H9 (cell line): ENCODE data around the gene LRP8. TPM values are rescaled to one million over a fixed set of nuclear protein-coding genes. Genes with fewer than 3 reads are reported as not detected.

ENCODE experiments used
- DNase-seq: peaks from one replicate; pipeline ENCODE4 v3.0.0-alpha.2; 2017
- H2AFZ ChIP-seq: one replicate; pipeline ENCODE4 v1.6.1; 2013; ENCODE audit warnings: mild to moderate bottlenecking, low read length, control low read depth, moderate library complexity
- H2AK5ac ChIP-seq: 2 replicates; pipeline ENCODE4 v1.6.1; 2013; ENCODE audit warnings: low read length, control low read depth, mixed read lengths; ENCODE audit not compliant: insufficient read length
- H2BK120ac ChIP-seq: one replicate; pipeline ENCODE4 v1.6.1; 2013; ENCODE audit warnings: low read depth, mild to moderate bottlenecking, low read length, control low read depth, inconsistent platforms; ENCODE audit not compliant: poor library complexity, severe bottlenecking
- H2BK12ac ChIP-seq: 2 replicates; pipeline ENCODE4 v1.6.1; 2013; ENCODE audit warnings: low read length, control low read depth, mixed read lengths, low read depth; ENCODE audit not compliant: insufficient read length
- H2BK15ac ChIP-seq: 2 replicates; pipeline ENCODE4 v1.6.1; 2013; ENCODE audit warnings: low read depth, low read length, control low read depth
- H2BK20ac ChIP-seq: one replicate; pipeline ENCODE4 v1.6.1; 2013; ENCODE audit warnings: low read depth, mild to moderate bottlenecking, low read length, control low read depth, inconsistent platforms; ENCODE audit not compliant: poor library complexity, severe bottlenecking
- H2BK5ac ChIP-seq: 2 replicates; pipeline ENCODE4 v1.6.1; 2013; ENCODE audit warnings: low read length, control low read depth, mixed read lengths; ENCODE audit not compliant: insufficient read length
- H3K14ac ChIP-seq: 2 replicates; pipeline ENCODE4 v1.6.1; 2013; ENCODE audit warnings: low read length, control low read depth; ENCODE audit not compliant: insufficient read depth
- H3K18ac ChIP-seq: 2 replicates; pipeline ENCODE4 v1.6.1; 2013; ENCODE audit warnings: low read depth, mild to moderate bottlenecking, mixed read lengths, low read length, control low read depth; ENCODE audit not compliant: insufficient read length
- H3K23ac ChIP-seq: 2 replicates; pipeline ENCODE4 v1.6.1; 2013; ENCODE audit warnings: low read length, control low read depth, mixed read lengths, low read depth; ENCODE audit not compliant: insufficient read length
- H3K23me2 ChIP-seq: 2 replicates; pipeline ENCODE4 v1.6.1; 2013; ENCODE audit warnings: low read depth, mild to moderate bottlenecking, mixed read lengths, low read length, control low read depth; ENCODE audit not compliant: insufficient read length, poor library complexity, severe bottlenecking
- H3K27ac ChIP-seq: 2 replicates; pipeline ENCODE4 v1.5.1; 2013; ENCODE audit warnings: low read length, control low read depth, mixed read lengths, low read depth; ENCODE audit not compliant: insufficient read length
- H3K27me3 ChIP-seq: 2 replicates; pipeline ENCODE4 v1.6.1; 2013; ENCODE audit warnings: low read length, control low read depth, inconsistent platforms; ENCODE audit not compliant: insufficient read depth
- H3K4ac ChIP-seq: 2 replicates; pipeline ENCODE4 v1.6.1; 2013; ENCODE audit warnings: low read depth, mild to moderate bottlenecking, control low read depth, inconsistent platforms, low read length, moderate library complexity
- H3K4me1 ChIP-seq: 2 replicates; pipeline ENCODE4 v1.6.1; 2013; ENCODE audit warnings: low read length, control low read depth, inconsistent platforms; ENCODE audit not compliant: insufficient read depth
- H3K4me2 ChIP-seq: 2 replicates; pipeline ENCODE4 v1.6.1; 2013; ENCODE audit warnings: low read length, control low read depth, mixed read lengths; ENCODE audit not compliant: insufficient read length, insufficient read depth
- H3K56ac ChIP-seq: 2 replicates; pipeline ENCODE4 v1.6.1; 2013; ENCODE audit warnings: low read depth, mild to moderate bottlenecking, mixed read lengths, low read length, control low read depth; ENCODE audit not compliant: insufficient read length
- H3K79me1 ChIP-seq: 2 replicates; pipeline ENCODE4 v1.6.1; 2013; ENCODE audit warnings: low read depth, mild to moderate bottlenecking, moderate library complexity, low read length, control low read depth, inconsistent platforms; ENCODE audit not compliant: insufficient read depth, poor library complexity, severe bottlenecking
- H3K79me2 ChIP-seq: 2 replicates; pipeline ENCODE4 v1.6.1; 2013; ENCODE audit warnings: low read length, control low read depth, inconsistent platforms; ENCODE audit not compliant: insufficient read depth
- H3K9ac ChIP-seq: 2 replicates; pipeline ENCODE4 v1.6.1; 2013; ENCODE audit warnings: low read length, control low read depth, mixed read lengths; ENCODE audit not compliant: insufficient read length; ENCODE audit errors: extremely low read depth
- H3K9me3 ChIP-seq: one replicate; pipeline ENCODE4 v1.6.1; 2013; ENCODE audit warnings: low read depth, low read length, inconsistent platforms; ENCODE audit not compliant: control insufficient read depth
- H3T11ph ChIP-seq: one replicate; pipeline ENCODE4 v1.6.1; 2013; ENCODE audit warnings: mild to moderate bottlenecking, low read length, control low read depth, inconsistent platforms
- H4K20me1 ChIP-seq: one replicate; pipeline ENCODE4 v1.6.1; 2013; ENCODE audit not compliant: control insufficient read depth, insufficient read length, insufficient read depth
- H4K5ac ChIP-seq: 2 replicates; pipeline ENCODE4 v1.6.1; 2013; ENCODE audit warnings: low read depth, mild to moderate bottlenecking, mixed read lengths, low read length, control low read depth; ENCODE audit not compliant: insufficient read length
- H4K8ac ChIP-seq: replicated peaks from 2 replicates; pipeline ENCODE4 v1.6.1; 2013; ENCODE audit warnings: low read length, control low read depth, mixed read lengths, low read depth; ENCODE audit not compliant: insufficient read length
- H4K91ac ChIP-seq: 2 replicates; pipeline ENCODE4 v1.6.1; 2013; ENCODE audit warnings: low read depth, mild to moderate bottlenecking, moderate library complexity, mixed read lengths, low read length, control low read depth; ENCODE audit not compliant: insufficient read length
- H3K27ac Mint-ChIP-seq, 3 experiments: 2 replicates in 2 of 3; 3 replicates in 1 of 3; pipeline ENCODE4 v1.8.0; 2020 to 2021; ENCODE audit warnings: mixed read lengths in 3 of 3, mild to moderate bottlenecking in 1 of 3, moderate library complexity in 1 of 3
- H3K27me3 Mint-ChIP-seq: 2 replicates; pipeline ENCODE4 v1.8.0; 2021; ENCODE audit warnings: low read depth, mild to moderate bottlenecking, moderate library complexity, mixed read lengths
- H3K36me3 Mint-ChIP-seq, 3 experiments: 2 replicates in 2 of 3; 3 replicates in 1 of 3; pipeline ENCODE4 v1.8.0; 2020 to 2021; ENCODE audit warnings: low read depth in 3 of 3, mixed read lengths in 3 of 3; ENCODE audit not compliant: insufficient read depth in 1 of 3
- H3K4me1 Mint-ChIP-seq, 2 experiments: 2 replicates each; pipeline ENCODE4 v1.8.0; 2020; ENCODE audit warnings: mixed read lengths in 2 of 2
- H3K4me3 Mint-ChIP-seq, 2 experiments: 2 replicates in 1 of 2; 3 replicates in 1 of 2; pipeline ENCODE4 v1.8.0; 2020 to 2021; ENCODE audit warnings: mild to moderate bottlenecking in 2 of 2, mixed read lengths in 2 of 2, moderate library complexity in 1 of 2
- H3K9me3 Mint-ChIP-seq, 2 experiments: 2 replicates in 1 of 2; 3 replicates in 1 of 2; pipeline ENCODE4 v1.8.0; 2020; ENCODE audit warnings: mild to moderate bottlenecking in 2 of 2, mixed read lengths in 2 of 2, moderate library complexity in 1 of 2
- CTCF ChIP-seq: fragments of 200-600 bp; sonication (generic); conservative IDR thresholded peaks from 3 replicates; pipeline ENCODE4 v1.8.0; 2021; ENCODE audit warnings: antibody characterized with exemption, mild to moderate bottlenecking
- WGBS: extraction: QIAGEN DNeasy Blood & Tissue Kit; methylation state at CpG from one replicate; pipeline ENCODE4 v1.1.7; 2013; ENCODE audit warnings: missing lambda C conversion rate, low lambda C conversion rate, mixed read lengths; ENCODE audit not compliant: insufficient read length; ENCODE audit errors: extremely low coverage; 5-methylcytosine and 5-hydroxymethylcytosine counted together
- total RNA-seq: library from RNA; stranded (reverse); gene quantifications from 2 replicates; pipeline ENCODE4 v1.2.1, GENCODE V29; 2021

The LRP8 gene
- total RNA-seq, 1 experiment from 2014 or later, result 78.6 TPM

GRCh38 chr1:53373246-53373645 lies 45.4 kb upstream of the LRP8 start:
- Histone ChIP-seq H3K4me1 (peaks cover 2% of the 10 kb centered on the region; the same call in 1 of the 2 replicates), H4K5ac (no peak overlapping the region), H3K4me2 (no peak overlapping the region), H2BK12ac (no peak overlapping the region), H2BK5ac (no peak overlapping the region), H3K56ac (no peak overlapping the region), H3K27me3 (no peaks in the 10 kb centered on the region), H2AFZ (no peak overlapping the region), H3K27ac (no peak overlapping the region), H4K8ac (no peak overlapping the region), H3K9me3 (no peaks in the 10 kb centered on the region), H3K79me2 (no peaks in the 10 kb centered on the region), H3K23me2 (no peaks in the 10 kb centered on the region), H3T11ph (no peak overlapping the region), H3K79me1 (no peaks in the 10 kb centered on the region), H2AK5ac (no peak overlapping the region), H4K91ac (no peak overlapping the region), H3K4ac (no peak overlapping the region), H3K9ac (no peak overlapping the region), H3K23ac (no peak overlapping the region), H2BK120ac (no peak overlapping the region), H2BK20ac (no peak overlapping the region), H3K14ac (no peak overlapping the region; the same call in 1 of the 2 replicates), H3K18ac (no peak overlapping the region), H4K20me1 (no peaks in the 10 kb centered on the region), H2BK15ac (no peak overlapping the region)
- peak; percentile 3 for DNase-seq
- Mint-ChIP-seq H3K4me3 (no peak overlapping the region), H3K27ac (no peak overlapping the region), H3K36me3 (no peaks in the 10 kb centered on the region), H3K9me3 (no peaks in the 10 kb centered on the region; a peak in 1 of 5 replicates), H3K27me3 (peaks cover 26% of the 10 kb centered on the region), H3K4me1 (peaks cover 21 to 37% of the 10 kb centered on the region in 2 experiments)
- TF ChIP-seq CTCF, result no peak
- WGBS, result no CpG with 5 or more reads among the region's 11 CpGs
